Glutamatergic neuron (in vitro differentiated cells): ENCODE measurements around the gene APIP. TPM values are rescaled to one million over a fixed set of nuclear protein-coding genes. Genes with fewer than 3 reads are reported as not detected.

Experiments used
- DNase-seq: peaks from one replicate; pipeline ENCODE4 v3.0.0; 2022
- H3K27ac Mint-ChIP-seq: one replicate; pipeline ENCODE4 v1.8.0; 2020; ENCODE audit warnings: mild to moderate bottlenecking, mixed read lengths, inconsistent platforms; ENCODE audit not compliant: unreplicated experiment
- H3K27me3 Mint-ChIP-seq: one replicate; pipeline ENCODE4 v1.8.0; 2020; ENCODE audit warnings: mild to moderate bottlenecking, moderate library complexity, mixed read lengths, inconsistent platforms; ENCODE audit not compliant: unreplicated experiment
- H3K36me3 Mint-ChIP-seq: one replicate; pipeline ENCODE4 v1.8.0; 2020; ENCODE audit warnings: mild to moderate bottlenecking, mixed read lengths, inconsistent platforms; ENCODE audit not compliant: unreplicated experiment
- H3K4me1 Mint-ChIP-seq: one replicate; pipeline ENCODE4 v1.8.0; 2020; ENCODE audit warnings: mild to moderate bottlenecking, low read depth, mixed read lengths, inconsistent platforms; ENCODE audit not compliant: unreplicated experiment
- H3K4me3 Mint-ChIP-seq: one replicate; pipeline ENCODE4 v1.8.0; 2020; ENCODE audit warnings: mild to moderate bottlenecking, mixed read lengths, inconsistent platforms; ENCODE audit not compliant: unreplicated experiment
- H3K9me3 Mint-ChIP-seq: one replicate; pipeline ENCODE4 v1.8.0; 2020; ENCODE audit warnings: mild to moderate bottlenecking, moderate library complexity, mixed read lengths, inconsistent platforms; ENCODE audit not compliant: unreplicated experiment
- total RNA-seq: library from RNA; stranded (reverse); fragmentation: NEBNext Ultra II Directional; extraction: Animal tissue kit (Norgen Biotek cat#: 25700); gene quantifications from one replicate; pipeline ENCODE4 v1.2.1, GENCODE V29; 2021; ENCODE audit not compliant: unreplicated experiment
- TF ChIP-seq, protein P1 (sequence below): fragments of 200-600 bp; sonication (generic); IDR thresholded peaks from one replicate; pipeline ENCODE4 v1.5.0; 2021; ENCODE audit not compliant: partially characterized antibody, unreplicated experiment

APIP gene
- total RNA-seq, 1 donor from 2014 or later = 20.9 TPM

DNA sequence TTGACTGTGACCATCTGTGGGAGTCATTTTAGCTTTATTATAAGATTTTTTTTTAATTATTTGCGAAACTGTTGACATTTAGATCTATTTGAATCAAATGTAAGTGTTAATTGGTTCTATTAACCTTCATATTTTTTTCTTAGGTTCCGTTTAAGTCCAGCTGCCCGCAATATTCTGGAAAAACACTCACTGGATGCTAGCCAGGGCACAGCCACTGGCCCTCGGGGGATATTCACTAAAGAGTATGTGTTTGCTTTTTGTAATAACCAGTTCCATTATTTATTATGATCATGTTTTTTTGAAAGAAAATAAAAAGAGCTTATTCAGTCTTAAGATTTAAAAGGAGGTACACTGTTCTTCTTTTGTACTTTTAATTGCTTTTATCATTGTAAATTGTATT lies 44.1 kb upstream of the APIP start:
- no peaks in the 10 kb centered on the region for H3K27me3 Mint-ChIP-seq
- no peak for DNase-seq
- TF ChIP-seq, protein P1, sequence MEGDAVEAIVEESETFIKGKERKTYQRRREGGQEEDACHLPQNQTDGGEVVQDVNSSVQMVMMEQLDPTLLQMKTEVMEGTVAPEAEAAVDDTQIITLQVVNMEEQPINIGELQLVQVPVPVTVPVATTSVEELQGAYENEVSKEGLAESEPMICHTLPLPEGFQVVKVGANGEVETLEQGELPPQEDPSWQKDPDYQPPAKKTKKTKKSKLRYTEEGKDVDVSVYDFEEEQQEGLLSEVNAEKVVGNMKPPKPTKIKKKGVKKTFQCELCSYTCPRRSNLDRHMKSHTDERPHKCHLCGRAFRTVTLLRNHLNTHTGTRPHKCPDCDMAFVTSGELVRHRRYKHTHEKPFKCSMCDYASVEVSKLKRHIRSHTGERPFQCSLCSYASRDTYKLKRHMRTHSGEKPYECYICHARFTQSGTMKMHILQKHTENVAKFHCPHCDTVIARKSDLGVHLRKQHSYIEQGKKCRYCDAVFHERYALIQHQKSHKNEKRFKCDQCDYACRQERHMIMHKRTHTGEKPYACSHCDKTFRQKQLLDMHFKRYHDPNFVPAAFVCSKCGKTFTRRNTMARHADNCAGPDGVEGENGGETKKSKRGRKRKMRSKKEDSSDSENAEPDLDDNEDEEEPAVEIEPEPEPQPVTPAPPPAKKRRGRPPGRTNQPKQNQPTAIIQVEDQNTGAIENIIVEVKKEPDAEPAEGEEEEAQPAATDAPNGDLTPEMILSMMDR = no peak
- no peak overlapping the region for H3K27ac Mint-ChIP-seq
- H3K9me3 Mint-ChIP-seq = no peaks in the 10 kb centered on the region
- no peak overlapping the region for H3K4me3 Mint-ChIP-seq
- H3K36me3 Mint-ChIP-seq = no peaks in the 10 kb centered on the region
- peaks cover 13% of the 10 kb centered on the region for H3K4me1 Mint-ChIP-seq

- TF ChIP-seq, protein P1 = no peak
- no peak overlapping the region for H3K4me3 Mint-ChIP-seq
- H3K9me3 Mint-ChIP-seq = no peaks in the 10 kb centered on the region
- H3K27me3 Mint-ChIP-seq = no peaks in the 10 kb centered on the region
- peak overlapping the region; percentile 12 for H3K27ac Mint-ChIP-seq
- H3K36me3 Mint-ChIP-seq = no peaks in the 10 kb centered on the region
- peaks cover 13% of the 10 kb centered on the region for H3K4me1 Mint-ChIP-seq
- DNase-seq = no peak
These were observed 43.6 kb upstream of the APIP start for GRCh38 chr11:34959770-34960169.

GRCh38 chr11:34957606-34958005 lies 41.4 kb upstream of the APIP start:
- TF ChIP-seq, protein P1 = no peak

DNA sequence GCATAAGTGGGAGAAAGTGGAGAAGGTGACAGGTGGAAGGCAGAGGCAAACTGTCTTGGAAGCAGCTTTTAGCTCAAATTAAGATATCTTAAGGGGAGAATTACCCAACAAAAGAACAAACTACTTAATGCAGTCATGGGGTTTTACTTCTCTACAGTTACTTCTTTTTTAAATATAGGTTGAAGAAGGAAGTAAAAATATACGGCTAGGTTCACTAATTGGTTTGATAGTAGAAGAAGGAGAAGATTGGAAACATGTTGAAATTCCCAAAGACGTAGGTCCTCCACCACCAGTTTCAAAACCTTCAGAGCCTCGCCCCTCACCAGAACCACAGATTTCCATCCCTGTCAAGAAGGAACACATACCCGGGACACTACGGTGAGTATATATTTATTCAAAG lies 41.0 kb upstream of the APIP start:
- TF ChIP-seq, protein P1 = no peak

More at GRCh38 chr11:34957606-34958005, 41.4 kb upstream of the APIP start:
- no peak overlapping the region for H3K4me3 Mint-ChIP-seq
- no peaks in the 10 kb centered on the region for H3K27me3 Mint-ChIP-seq
- H3K9me3 Mint-ChIP-seq = no peaks in the 10 kb centered on the region
- no peaks in the 10 kb centered on the region for H3K36me3 Mint-ChIP-seq
- no peak for DNase-seq
- H3K4me1 Mint-ChIP-seq = peaks cover 13% of the 10 kb centered on the region
- H3K27ac Mint-ChIP-seq = no peak overlapping the region

GRCh38 chr11:34953955-34954354 lies 37.8 kb upstream of the APIP start:
- Mint-ChIP-seq H3K4me3 (no peak overlapping the region), H3K27ac (no peak overlapping the region), H3K4me1 (peaks cover 2% of the 10 kb centered on the region), H3K36me3 (no peaks in the 10 kb centered on the region), H3K9me3 (no peaks in the 10 kb centered on the region), H3K27me3 (no peaks in the 10 kb centered on the region)
- no peak for DNase-seq
- TF ChIP-seq, protein P1 = no peak

More for the DNA sequence above, 41.0 kb upstream of the APIP start:
- Mint-ChIP-seq H3K27ac (no peak overlapping the region), H3K36me3 (no peaks in the 10 kb centered on the region), H3K27me3 (no peaks in the 10 kb centered on the region), H3K4me3 (no peak overlapping the region), H3K9me3 (no peaks in the 10 kb centered on the region), H3K4me1 (peaks cover 13% of the 10 kb centered on the region)
- no peak for DNase-seq
